HEK293 (cell line): Measurements from ENCODE around the gene GNG7.

Source experiments
- CTCF ChIA-PET: fragments of 350-600 bp; formaldehyde crosslinking; extraction: SDS; loops from one replicate; lab custom pipeline; 2021; ENCODE audit warnings: antibody characterized with exemption; lab: Yijun Ruan, JAX
- POLR2A ChIA-PET: fragments of 300-600 bp; formaldehyde crosslinking; extraction: SDS; loops from one replicate; lab custom pipeline; 2020; ENCODE audit warnings: antibody characterized with exemption, inconsistent platforms; lab: Yijun Ruan, JAX
- H3K27ac ChIP-seq: fragments of 200-500 bp; sonication (Bioruptor generic); 2 replicates; pipeline ENCODE4 v1.5.1; 2014; ENCODE audit warnings: low read depth, low read length, control low read depth, inconsistent platforms; ENCODE audit errors: extremely low read depth
- H3K36me3 ChIP-seq, 2 experiments: fragments of 200-500 bp in 1 of 2; sonication (Bioruptor generic) in 1 of 2; 1 replicate in 1 of 2; 2 replicates in 1 of 2; pipeline ENCODE4 v1.5.1; 2014 to 2017; ENCODE audit warnings: inconsistent platforms in 2 of 2, low read length in 2 of 2; ENCODE audit not compliant: control insufficient read depth in 2 of 2, insufficient read depth in 1 of 2
- H3K4me1 ChIP-seq: fragments of 200-500 bp; sonication (Bioruptor generic); 2 replicates; pipeline ENCODE4 v1.5.1; 2014; ENCODE audit warnings: mild to moderate bottlenecking, low read length, inconsistent platforms; ENCODE audit not compliant: control insufficient read depth, insufficient read depth
- H3K4me3 ChIP-seq: 2 replicates; pipeline ENCODE4 v1.5.1; 2011; ENCODE audit warnings: low read depth, mild to moderate bottlenecking, control low read depth, low read length, moderate library complexity
- H3K9me3 ChIP-seq: fragments of 200-500 bp; sonication (Bioruptor generic); 2 replicates; pipeline ENCODE4 v1.5.1; 2014; ENCODE audit warnings: low read depth, low read length, inconsistent platforms; ENCODE audit not compliant: control insufficient read depth, insufficient read depth
- ELK4 ChIP-seq: IDR thresholded peaks from 2 replicates; pipeline ENCODE4 v1.6.1; 2011; ENCODE audit warnings: mild to moderate bottlenecking, low read depth, low read length, borderline replicate concordance
- KLF1 ChIP-seq: fragments of 450-650 bp; formaldehyde crosslinking; IDR thresholded peaks from 2 replicates; pipeline ENCODE4 v1.5.1; 2016; ENCODE audit warnings: missing biosample characterization, missing genetic modification characterization
- OSR2 ChIP-seq: fragments of 450-650 bp; formaldehyde crosslinking; IDR thresholded peaks from 2 replicates; pipeline ENCODE4 v1.5.1; 2016; ENCODE audit warnings: missing biosample characterization, missing genetic modification characterization
- OVOL3 ChIP-seq: fragments of 450-650 bp; formaldehyde crosslinking; IDR thresholded peaks from 2 replicates; pipeline ENCODE4 v1.5.1; 2016; ENCODE audit warnings: missing biosample characterization, missing genetic modification characterization
- PATZ1 ChIP-seq: fragments of 450-650 bp; formaldehyde crosslinking; IDR thresholded peaks from 2 replicates; pipeline ENCODE4 v1.5.1; 2016; ENCODE audit warnings: missing biosample characterization, missing genetic modification characterization
- SALL2 ChIP-seq: fragments of 450-650 bp; formaldehyde crosslinking; IDR thresholded peaks from 2 replicates; pipeline ENCODE4 v1.5.0; 2017; ENCODE audit warnings: missing biosample characterization, mild to moderate bottlenecking, missing genetic modification characterization, borderline replicate concordance
- SP7 ChIP-seq: fragments of 450-650 bp; formaldehyde crosslinking; IDR thresholded peaks from 2 replicates; pipeline ENCODE4 v1.5.1; 2016; ENCODE audit warnings: missing biosample characterization, missing genetic modification characterization
- ZBTB20 ChIP-seq: fragments of 450-650 bp; formaldehyde crosslinking; IDR thresholded peaks from 2 replicates; pipeline ENCODE4 v1.5.1; 2016; ENCODE audit warnings: missing biosample characterization, missing genetic modification characterization
- ZBTB48 ChIP-seq: fragments of 450-650 bp; formaldehyde crosslinking; IDR thresholded peaks from 2 replicates; pipeline ENCODE4 v1.5.1; 2016; ENCODE audit warnings: missing biosample characterization, missing genetic modification characterization
- ZNF133 ChIP-seq: fragments of 450-650 bp; formaldehyde crosslinking; IDR thresholded peaks from 2 replicates; pipeline ENCODE4 v1.5.1; 2016; ENCODE audit warnings: missing biosample characterization, missing genetic modification characterization
- ZNF169 ChIP-seq: fragments of 450-650 bp; formaldehyde crosslinking; IDR thresholded peaks from 2 replicates; pipeline ENCODE4 v1.5.1; 2016; ENCODE audit warnings: missing biosample characterization, missing genetic modification characterization
- ZNF18 ChIP-seq: fragments of 450-650 bp; formaldehyde crosslinking; IDR thresholded peaks from 2 replicates; pipeline ENCODE4 v1.5.1; 2016; ENCODE audit warnings: missing biosample characterization, missing genetic modification characterization
- ZNF280C ChIP-seq: fragments of 450-650 bp; formaldehyde crosslinking; IDR thresholded peaks from 2 replicates; pipeline ENCODE4 v1.5.1; 2016; ENCODE audit warnings: missing biosample characterization, missing genetic modification characterization
- ZNF292 ChIP-seq: fragments of 450-650 bp; formaldehyde crosslinking; IDR thresholded peaks from 2 replicates; pipeline ENCODE4 v1.5.1; 2016; ENCODE audit warnings: low read depth, missing biosample characterization, missing genetic modification characterization, borderline replicate concordance
- ZNF561 ChIP-seq: fragments of 450-650 bp; IDR thresholded peaks from 2 replicates; pipeline ENCODE4 v1.5.1; 2018; ENCODE audit warnings: missing biosample characterization, missing genetic modification characterization, borderline replicate concordance
- ZNF654 ChIP-seq: fragments of 450-650 bp; formaldehyde crosslinking; IDR thresholded peaks from 2 replicates; pipeline ENCODE4 v1.5.1; 2016; ENCODE audit warnings: low read depth, missing biosample characterization, missing genetic modification characterization
- ZNF664 ChIP-seq: fragments of 450-650 bp; formaldehyde crosslinking; IDR thresholded peaks from 2 replicates; pipeline ENCODE4 v1.5.1; 2016; ENCODE audit warnings: missing biosample characterization, missing genetic modification characterization
- ZNF692 ChIP-seq: fragments of 450-650 bp; formaldehyde crosslinking; IDR thresholded peaks from 2 replicates; pipeline ENCODE4 v1.5.1; 2016; ENCODE audit warnings: missing biosample characterization, missing genetic modification characterization
- ZNF830 ChIP-seq: fragments of 450-650 bp; IDR thresholded peaks from 2 replicates; pipeline ENCODE4 v1.5.0; 2018; ENCODE audit warnings: missing biosample characterization, missing genetic modification characterization, low read depth, mild to moderate bottlenecking, moderate library complexity
- ZSCAN18 ChIP-seq: fragments of 450-650 bp; formaldehyde crosslinking; IDR thresholded peaks from 2 replicates; pipeline ENCODE4 v1.5.1; 2016; ENCODE audit warnings: missing biosample characterization, missing genetic modification characterization

Gene GNG7

GRCh38 chr19:2462635-2463421 lies 239.7 kb downstream of the GNG7 start (continued):
- TF ChIP-seq ZNF561 (tag by site-specific recombination) (peak; percentile 87), ZNF292 (no peak)

- no peaks in the 10 kb centered on the region for H3K9me3 ChIP-seq
- peak overlapping the region; percentile 0; the same call in 1 of the 2 replicates for H3K27ac ChIP-seq
- POLR2A ChIA-PET, result interaction anchor here (0.5 to 5.7 kb wide), 6 partner anchors 8 to 133 kb away, joined by 3 to 62 read pairs (median 4); partner anchors contain the start of genes GADD45B and TIMM13
- peak overlapping the region; percentile 29 for H3K4me3 ChIP-seq
- H3K36me3 ChIP-seq, result no peaks in the 10 kb centered on the region
- no peaks in the 10 kb centered on the region for H3K4me1 ChIP-seq
- CTCF ChIA-PET, result interaction anchor here (0.6 to 3.5 kb wide), 3 partner anchors 12 to 149 kb away, joined by 4 to 13 read pairs (median 6); no protein-coding TSS in a partner anchor
- TF ChIP-seq ZNF133 (tag by site-specific recombination) (no peak), SALL2 (tag by site-specific recombination) (no peak), ZSCAN18 (tag by site-specific recombination) (no peak), ELK4 (no peak), ZNF830 (no peak), ZNF654 (tag by site-specific recombination) (no peak), OSR2 (no peak), ZNF169 (tag by site-specific recombination) (no peak), ZBTB20 (no peak), ZNF664 (tag by site-specific recombination) (no peak), ZBTB48 (tag by site-specific recombination) (peak; percentile 38; the same call in 1 of the 2 replicates), OVOL3 (tag by site-specific recombination) (no peak), ZNF692 (no peak), ZNF280C (tag by site-specific recombination) (no peak), KLF1 (tag by site-specific recombination) (peak; percentile 48), ZNF18 (tag by site-specific recombination) (no peak), PATZ1 (tag by site-specific recombination) (peak; percentile 48), SP7 (tag by site-specific recombination) (no peak)
Measured at GRCh38 chr19:2461751-2462634, 240.5 kb downstream of the GNG7 start.
